Activated T-helper 1 cell treated with anti-CD3 and anti-CD28 coated beads, Interleukin-2, amount 50 U/mL, for 16 hours (primary cell): ENCODE results near the gene INPP5A.
"Not testable (repeated sequence)": the region's sequence is repeated elsewhere in the genome, so short reads cannot be mapped to it uniquely, and the experiment has no call there.

Experiments used
- DNase-seq, 2 donors: peaks; one replicate each; pipeline ENCODE4 v3.0.0-alpha.2; 2020; ENCODE audit warnings: low read depth in 1 of 2, low spot score in 1 of 2

Gene INPP5A

GRCh38 chr10:132735341-132735775 lies 197.8 kb downstream of the INPP5A start:
- no peak for DNase-seq

- DNase-seq = no peak
Measured at GRCh38 chr10:132735923-132736391, 198.4 kb downstream of the INPP5A start.

- no peak for DNase-seq
Measured at GRCh38 chr10:132737390-132738048, 199.9 kb downstream of the INPP5A start.

GRCh38 chr10:132738454-132739224 lies 201.1 kb downstream of the INPP5A start:
- no peak for DNase-seq

- DNase-seq = no peak
Measured at GRCh38 chr10:132739225-132739613, 201.6 kb downstream of the INPP5A start.

- DNase-seq = no peak
Measured at GRCh38 chr10:132740588-132740987, 203.0 kb downstream of the INPP5A start.

GRCh38 chr10:132742167-132742836 lies 204.7 kb downstream of the INPP5A start:
- no peak for DNase-seq

GRCh38 chr10:132742837-132743194 lies 205.2 kb downstream of the INPP5A start:
- DNase-seq = no peak

- DNase-seq = not testable (repeated sequence)
Measured at GRCh38 chr10:132743196-132743924, 205.8 kb downstream of the INPP5A start.

GRCh38 chr10:132743925-132744490 lies 206.4 kb downstream of the INPP5A start:
- DNase-seq = no peak

- no peak for DNase-seq
Measured at GRCh38 chr10:132744839-132745238, 207.3 kb downstream of the INPP5A start.

GRCh38 chr10:132745511-132745910 lies 207.9 kb downstream of the INPP5A start:
- no peak for DNase-seq

- DNase-seq = no peak
Measured at GRCh38 chr10:132745971-132746370, 208.4 kb downstream of the INPP5A start.

GRCh38 chr10:132746386-132746785 lies 208.8 kb downstream of the INPP5A start:
- DNase-seq = no peak

- DNase-seq = no peak
Measured at GRCh38 chr10:132746801-132747625, 209.4 kb downstream of the INPP5A start.

GRCh38 chr10:132748135-132748534 lies 210.5 kb downstream of the INPP5A start:
- DNase-seq = no peak

- DNase-seq = no peak
Measured at GRCh38 chr10:132748545-132749370, 211.2 kb downstream of the INPP5A start.

GRCh38 chr10:132749371-132749795 lies 211.8 kb downstream of the INPP5A start:
- no peak for DNase-seq

- DNase-seq = no peak
Measured at GRCh38 chr10:132750936-132751335, 213.3 kb downstream of the INPP5A start.
